GM23338 (cell line): ENCODE data around the gene TRIM71. TPM values are rescaled to one million over a fixed set of nuclear protein-coding genes. Genes with fewer than 3 reads are reported as not detected.
A peak's percentile ranks its signal among the peaks of the same experiment; 100 is the strongest.

Experiments
- ATAC-seq: fragments of 200-7000 bp; cut with Tn5 transposase; 3 replicates; pipeline ENCODE4 v1.9.1; 2020
- DNase-seq: peaks from one replicate; pipeline ENCODE4 v3.0.0-alpha.2; 2015; ENCODE audit warnings: low spot score
- H2AFZ ChIP-seq: fragments of 200-600 bp; sonication (generic); 2 replicates; pipeline ENCODE4 v1.8.0; 2016; ENCODE audit warnings: antibody characterized with exemption, mild to moderate bottlenecking, moderate library complexity
- H3F3A ChIP-seq: fragments of 200-600 bp; sonication (generic); replicated peaks from 2 replicates; pipeline ENCODE4 v1.8.0; 2017; ENCODE audit warnings: antibody characterized with exemption, mixed run types, low read depth
- H3K27ac ChIP-seq: fragments of 200-600 bp; sonication (generic); 2 replicates; pipeline ENCODE4 v1.6.1; 2016; ENCODE audit warnings: low read depth
- H3K27me3 ChIP-seq: fragments of 200-600 bp; sonication (generic); 2 replicates; pipeline ENCODE4 v1.8.0; 2016; ENCODE audit warnings: mild to moderate bottlenecking, mixed run types, moderate library complexity; ENCODE audit not compliant: insufficient read depth
- H3K36me3 ChIP-seq: fragments of 200-600 bp; sonication (generic); 2 replicates; pipeline ENCODE4 v1.8.0; 2016; ENCODE audit warnings: mild to moderate bottlenecking; ENCODE audit not compliant: insufficient read depth
- H3K4me1 ChIP-seq: fragments of 200-600 bp; sonication (generic); 2 replicates; pipeline ENCODE4 v1.8.0; 2016; ENCODE audit warnings: mild to moderate bottlenecking, moderate library complexity; ENCODE audit not compliant: insufficient read depth
- H3K4me2 ChIP-seq: fragments of 200-600 bp; sonication (generic); 2 replicates; pipeline ENCODE4 v1.7.1; 2017; ENCODE audit warnings: mixed run types
- H3K4me3 ChIP-seq: fragments of 200-600 bp; sonication (generic); 2 replicates; pipeline ENCODE4 v1.6.1; 2016; ENCODE audit warnings: mixed run types
- H3K79me2 ChIP-seq: fragments of 200-600 bp; sonication (generic); replicated peaks from 2 replicates; pipeline ENCODE4 v1.8.0; 2017; ENCODE audit warnings: mild to moderate bottlenecking; ENCODE audit not compliant: insufficient read depth
- H3K9me2 ChIP-seq: fragments of 200-600 bp; sonication (generic); 2 replicates; pipeline ENCODE4 v1.8.0; 2017; ENCODE audit not compliant: insufficient read depth
- H4K20me1 ChIP-seq: fragments of 200-600 bp; sonication (generic); replicated peaks from 2 replicates; pipeline ENCODE4 v1.8.0; 2017; ENCODE audit warnings: mild to moderate bottlenecking; ENCODE audit not compliant: insufficient read depth
- H3K27ac Mint-ChIP-seq: 2 replicates; pipeline ENCODE4 v1.8.0; 2020; ENCODE audit warnings: inconsistent platforms, mild to moderate bottlenecking, moderate library complexity, mixed read lengths
- H3K27me3 Mint-ChIP-seq: 3 replicates; pipeline ENCODE4 v1.8.0; 2022; ENCODE audit warnings: low read depth, mild to moderate bottlenecking, moderate library complexity, mixed read lengths, inconsistent platforms; ENCODE audit not compliant: insufficient read depth, poor library complexity
- H3K36me3 Mint-ChIP-seq: 3 replicates; pipeline ENCODE4 v1.8.0; 2021; ENCODE audit warnings: low read depth, mild to moderate bottlenecking, inconsistent platforms, moderate library complexity, mixed read lengths
- H3K4me1 Mint-ChIP-seq: 3 replicates; pipeline ENCODE4 v1.8.0; 2020; ENCODE audit warnings: mild to moderate bottlenecking, inconsistent platforms, mixed read lengths
- H3K4me3 Mint-ChIP-seq: 3 replicates; pipeline ENCODE4 v1.8.0; 2021; ENCODE audit warnings: moderate library complexity, mild to moderate bottlenecking, inconsistent platforms, mixed read lengths
- H3K9me3 Mint-ChIP-seq: 3 replicates; pipeline ENCODE4 v1.8.0; 2020; ENCODE audit warnings: moderate library complexity, mild to moderate bottlenecking, inconsistent platforms, mixed read lengths
- CREB1 ChIP-seq: fragments of 250-450 bp; sonication (Bioruptor Pico); IDR thresholded peaks from 2 replicates; pipeline ENCODE4 v1.5.0; 2020; ENCODE audit warnings: low read depth, mild to moderate bottlenecking, moderate library complexity
- EZH2 ChIP-seq: fragments of 200-600 bp; sonication (generic); IDR thresholded peaks from one replicate; pipeline ENCODE4 v1.8.0; 2017; ENCODE audit warnings: antibody characterized with exemption, mild to moderate bottlenecking, low read depth; ENCODE audit not compliant: unreplicated experiment
- EZH2phosphoT487 ChIP-seq: fragments of 200-600 bp; sonication (generic); IDR thresholded peaks from one replicate; pipeline ENCODE4 v1.8.1; 2018; ENCODE audit warnings: antibody characterized with exemption; ENCODE audit not compliant: unreplicated experiment
- JUNB ChIP-seq: IDR thresholded peaks from one replicate; pipeline ENCODE4 v1.6.1; 2016; ENCODE audit warnings: antibody characterized with exemption; ENCODE audit not compliant: unreplicated experiment
- NANOG ChIP-seq: IDR thresholded peaks from 2 replicates; pipeline ENCODE4 v1.6.1; 2016; ENCODE audit warnings: antibody characterized with exemption, borderline replicate concordance
- REST ChIP-seq: IDR thresholded peaks from one replicate; pipeline ENCODE4 v1.6.1; 2018; ENCODE audit warnings: antibody characterized with exemption; ENCODE audit not compliant: unreplicated experiment
- STAT1 ChIP-seq: IDR thresholded peaks from one replicate; pipeline ENCODE4 v1.6.1; 2016; ENCODE audit warnings: antibody characterized with exemption; ENCODE audit not compliant: unreplicated experiment
- ZNF114 ChIP-seq: fragments of 250-450 bp; sonication (Bioruptor Pico); IDR thresholded peaks from 2 replicates; pipeline ENCODE4 v1.5.0; 2020; ENCODE audit warnings: mild to moderate bottlenecking, moderate library complexity
- ZNF331 ChIP-seq: fragments of 250-450 bp; sonication (Bioruptor Pico); IDR thresholded peaks from 2 replicates; pipeline ENCODE4 v1.5.0; 2020; ENCODE audit warnings: low read depth, mild to moderate bottlenecking, moderate library complexity
- polyA plus RNA-seq: library from polyadenylated mRNA; unstranded; fragments of >200 nt; fragmentation: Nextera tagmentation; extraction: Ambion mirVana; gene quantifications from 2 replicates; pipeline ENCODE4 v1.2.1, GENCODE V29; 2016
- total RNA-seq: library from RNA; depleted of rRNA; stranded (reverse); fragments of >200 nt; shearing (Covaris generic); gene quantifications from 2 replicates; pipeline ENCODE4 v1.2.3, GENCODE V29; 2014
- TF ChIP-seq, protein P1 (sequence below), 2 experiments: fragments of 200-600 bp in 1 of 2; sonication (generic) in 1 of 2; conservative IDR thresholded peaks; 2 replicates each; pipeline versions ENCODE4 v1.5.1 to v1.6.1; 2016 to 2017; ENCODE audit warnings: antibody characterized with exemption in 2 of 2, low read depth in 2 of 2, mild to moderate bottlenecking in 2 of 2, moderate library complexity in 1 of 2
- TF ChIP-seq, protein P2 (sequence below): IDR thresholded peaks from 2 replicates; pipeline ENCODE4 v1.6.1; 2016; ENCODE audit warnings: antibody characterized with exemption

TRIM71 gene
- total and polyA plus RNA-seq, 2 experiments from 2014 or later = 71.5 to 346 TPM

DNA sequence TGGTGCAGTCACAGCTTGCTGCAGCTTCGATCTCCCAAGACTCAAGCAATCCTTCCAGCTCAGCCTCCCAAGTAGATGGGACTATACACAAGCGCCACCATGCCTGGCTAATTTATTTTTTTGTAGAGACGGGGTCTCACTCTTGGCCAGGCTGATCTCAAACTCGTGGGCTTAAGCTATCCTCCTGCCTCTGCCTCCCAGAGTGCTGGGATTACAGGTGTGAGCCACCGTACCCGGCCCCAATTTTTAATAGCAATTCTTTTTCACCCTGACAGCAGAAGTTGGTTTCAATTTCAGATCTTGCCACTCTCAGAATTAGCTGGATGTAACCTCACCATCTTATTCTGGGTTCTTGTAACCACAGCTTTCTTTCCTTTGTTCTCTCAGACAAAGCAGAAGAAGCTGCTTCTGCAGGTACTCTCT, 64.8 kb downstream of the TRIM71 start (continued):
- TF ChIP-seq, protein P1, sequence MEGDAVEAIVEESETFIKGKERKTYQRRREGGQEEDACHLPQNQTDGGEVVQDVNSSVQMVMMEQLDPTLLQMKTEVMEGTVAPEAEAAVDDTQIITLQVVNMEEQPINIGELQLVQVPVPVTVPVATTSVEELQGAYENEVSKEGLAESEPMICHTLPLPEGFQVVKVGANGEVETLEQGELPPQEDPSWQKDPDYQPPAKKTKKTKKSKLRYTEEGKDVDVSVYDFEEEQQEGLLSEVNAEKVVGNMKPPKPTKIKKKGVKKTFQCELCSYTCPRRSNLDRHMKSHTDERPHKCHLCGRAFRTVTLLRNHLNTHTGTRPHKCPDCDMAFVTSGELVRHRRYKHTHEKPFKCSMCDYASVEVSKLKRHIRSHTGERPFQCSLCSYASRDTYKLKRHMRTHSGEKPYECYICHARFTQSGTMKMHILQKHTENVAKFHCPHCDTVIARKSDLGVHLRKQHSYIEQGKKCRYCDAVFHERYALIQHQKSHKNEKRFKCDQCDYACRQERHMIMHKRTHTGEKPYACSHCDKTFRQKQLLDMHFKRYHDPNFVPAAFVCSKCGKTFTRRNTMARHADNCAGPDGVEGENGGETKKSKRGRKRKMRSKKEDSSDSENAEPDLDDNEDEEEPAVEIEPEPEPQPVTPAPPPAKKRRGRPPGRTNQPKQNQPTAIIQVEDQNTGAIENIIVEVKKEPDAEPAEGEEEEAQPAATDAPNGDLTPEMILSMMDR (conservative IDR thresholded peaks at IDR 0.05; ENCODE audit: low read depth in 2 of 2) = no peak
- TF ChIP-seq JUNB (no peak), EZH2phosphoT487 (no peak), ZNF114 (CRISPR knock-in tag) (no peak)

- Mint-ChIP-seq H3K4me3 (no peak overlapping the region), H3K9me3 (no peaks in the 10 kb centered on the region), H3K27ac (peak overlapping the region; percentile 59; the same call in 1 of the 2 replicates), H3K36me3 (peaks cover 90% of the 10 kb centered on the region), H3K4me1 (peaks cover 79% of the 10 kb centered on the region), H3K27me3 (peaks cover 37% of the 10 kb centered on the region)
- no peaks in the 10 kb centered on the region for H3K27me3 ChIP-seq
- ATAC-seq (no peak), DNase-seq (no peak)
- H4K20me1 ChIP-seq = peaks cover 96% of the 10 kb centered on the region
- no peaks in the 10 kb centered on the region for H3K9me2 ChIP-seq
- H3K27ac ChIP-seq = peak overlapping the region; percentile 85
- H3K4me1 ChIP-seq = peaks cover 40% of the 10 kb centered on the region
- peaks cover 33% of the 10 kb centered on the region for H3K36me3 ChIP-seq
- H3K4me2 ChIP-seq = 0 out of 2 replicates have a peak overlapping the region, but pooled peaks have one; percentile 9
- H3F3A ChIP-seq = peaks cover 58% of the 10 kb centered on the region
- peaks cover 100% of the 10 kb centered on the region for H3K79me2 ChIP-seq
- H2AFZ ChIP-seq = no peak overlapping the region
- no peak overlapping the region for H3K4me3 ChIP-seq
- TF ChIP-seq EZH2 (no peak), EZH2phosphoT487 (no peak), REST (no peak), CREB1 (CRISPR knock-in tag) (no peak), ZNF331 (CRISPR knock-in tag) (no peak), NANOG (no peak), STAT1 (no peak), JUNB (no peak)
- TF ChIP-seq, protein P2, sequence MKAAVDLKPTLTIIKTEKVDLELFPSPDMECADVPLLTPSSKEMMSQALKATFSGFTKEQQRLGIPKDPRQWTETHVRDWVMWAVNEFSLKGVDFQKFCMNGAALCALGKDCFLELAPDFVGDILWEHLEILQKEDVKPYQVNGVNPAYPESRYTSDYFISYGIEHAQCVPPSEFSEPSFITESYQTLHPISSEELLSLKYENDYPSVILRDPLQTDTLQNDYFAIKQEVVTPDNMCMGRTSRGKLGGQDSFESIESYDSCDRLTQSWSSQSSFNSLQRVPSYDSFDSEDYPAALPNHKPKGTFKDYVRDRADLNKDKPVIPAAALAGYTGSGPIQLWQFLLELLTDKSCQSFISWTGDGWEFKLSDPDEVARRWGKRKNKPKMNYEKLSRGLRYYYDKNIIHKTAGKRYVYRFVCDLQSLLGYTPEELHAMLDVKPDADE = no peak
- TF ChIP-seq, protein P1 (conservative IDR thresholded peaks at IDR 0.05; ENCODE audit: low read depth in 2 of 2) = no peak
These were observed 66.0 kb downstream of the TRIM71 start for GRCh38 chr3:32883817-32884216.
